ENCODE data around the gene TNPO1.

GRCh38 chr5:72844218-72844603, 27.8 kb downstream of the TNPO1 start:
- TF ChIP-seq RAD21 (IDR thresholded peaks at IDR 0.05) (no peak), CTCF (IDR thresholded peaks at IDR 0.05; ENCODE audit: low read depth, low read length, missing input control) (no peak), EGR1 (IDR thresholded peaks at IDR 0.05; ENCODE audit: low read depth in 2 of 2) (no peak), REST (IDR thresholded peaks at IDR 0.05) (no peak), GABPA (IDR thresholded peaks at IDR 0.05 in 1 of 2, conservative IDR thresholded peaks at IDR 0.05 in 1 of 2) (no peak), JUND (IDR thresholded peaks at IDR 0.05) (no peak), MAX (IDR thresholded peaks at IDR 0.05) (no peak), TAF1 (conservative IDR thresholded peaks at IDR 0.05) (no peak), ATF3 (IDR thresholded peaks at IDR 0.05) (no peak), ZBTB33 (IDR thresholded peaks at IDR 0.05) (no peak), FOXA2 (IDR thresholded peaks at IDR 0.05) (no peak)
